HAP-1 (cell line): ENCODE measurements around the gene PANX2.
"Not testable (repeated sequence)": the region's sequence is repeated elsewhere in the genome, so short reads cannot be mapped to it uniquely, and the experiment has no call there.

Experiments
- DNase-seq, 2 experiments: peaks; one replicate each; pipeline ENCODE4 v3.0.0-alpha.2; 2016 to 2020; ENCODE audit warnings: low spot score in 2 of 2
- H3K27me3 ChIP-seq: fragments of 250-450 bp; sonication (Bioruptor Pico); 2 replicates; pipeline ENCODE4 v1.5.1; 2020; ENCODE audit warnings: low read depth, mild to moderate bottlenecking, moderate library complexity
- H3K36me3 ChIP-seq: fragments of 250-450 bp; sonication (Bioruptor Pico); replicated peaks from 2 replicates; pipeline ENCODE4 v1.5.1; 2020; ENCODE audit warnings: mild to moderate bottlenecking
- H3K4me1 ChIP-seq: fragments of 250-450 bp; sonication (Bioruptor Pico); 2 replicates; pipeline ENCODE4 v1.5.1; 2020; ENCODE audit warnings: mild to moderate bottlenecking
- H3K4me3 ChIP-seq: fragments of 250-450 bp; sonication (Bioruptor Pico); 2 replicates; pipeline ENCODE4 v1.5.1; 2020; ENCODE audit warnings: mild to moderate bottlenecking, moderate library complexity
- H3K9me3 ChIP-seq: fragments of 250-450 bp; sonication (Bioruptor Pico); 2 replicates; pipeline ENCODE4 v1.5.1; 2020; ENCODE audit warnings: mild to moderate bottlenecking, moderate library complexity
- in situ Hi-C: fragments of 300-500 bp; cut with MboI; formaldehyde crosslinking; loops from 3 replicates; pipeline ENCODE4 v1.14.3; 2020; ENCODE audit warnings: low sequenced_read_pairs, inconsistent platforms, mixed read lengths

PANX2 gene, protein sequence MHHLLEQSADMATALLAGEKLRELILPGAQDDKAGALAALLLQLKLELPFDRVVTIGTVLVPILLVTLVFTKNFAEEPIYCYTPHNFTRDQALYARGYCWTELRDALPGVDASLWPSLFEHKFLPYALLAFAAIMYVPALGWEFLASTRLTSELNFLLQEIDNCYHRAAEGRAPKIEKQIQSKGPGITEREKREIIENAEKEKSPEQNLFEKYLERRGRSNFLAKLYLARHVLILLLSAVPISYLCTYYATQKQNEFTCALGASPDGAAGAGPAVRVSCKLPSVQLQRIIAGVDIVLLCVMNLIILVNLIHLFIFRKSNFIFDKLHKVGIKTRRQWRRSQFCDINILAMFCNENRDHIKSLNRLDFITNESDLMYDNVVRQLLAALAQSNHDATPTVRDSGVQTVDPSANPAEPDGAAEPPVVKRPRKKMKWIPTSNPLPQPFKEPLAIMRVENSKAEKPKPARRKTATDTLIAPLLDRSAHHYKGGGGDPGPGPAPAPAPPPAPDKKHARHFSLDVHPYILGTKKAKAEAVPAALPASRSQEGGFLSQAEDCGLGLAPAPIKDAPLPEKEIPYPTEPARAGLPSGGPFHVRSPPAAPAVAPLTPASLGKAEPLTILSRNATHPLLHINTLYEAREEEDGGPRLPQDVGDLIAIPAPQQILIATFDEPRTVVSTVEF

DNA sequence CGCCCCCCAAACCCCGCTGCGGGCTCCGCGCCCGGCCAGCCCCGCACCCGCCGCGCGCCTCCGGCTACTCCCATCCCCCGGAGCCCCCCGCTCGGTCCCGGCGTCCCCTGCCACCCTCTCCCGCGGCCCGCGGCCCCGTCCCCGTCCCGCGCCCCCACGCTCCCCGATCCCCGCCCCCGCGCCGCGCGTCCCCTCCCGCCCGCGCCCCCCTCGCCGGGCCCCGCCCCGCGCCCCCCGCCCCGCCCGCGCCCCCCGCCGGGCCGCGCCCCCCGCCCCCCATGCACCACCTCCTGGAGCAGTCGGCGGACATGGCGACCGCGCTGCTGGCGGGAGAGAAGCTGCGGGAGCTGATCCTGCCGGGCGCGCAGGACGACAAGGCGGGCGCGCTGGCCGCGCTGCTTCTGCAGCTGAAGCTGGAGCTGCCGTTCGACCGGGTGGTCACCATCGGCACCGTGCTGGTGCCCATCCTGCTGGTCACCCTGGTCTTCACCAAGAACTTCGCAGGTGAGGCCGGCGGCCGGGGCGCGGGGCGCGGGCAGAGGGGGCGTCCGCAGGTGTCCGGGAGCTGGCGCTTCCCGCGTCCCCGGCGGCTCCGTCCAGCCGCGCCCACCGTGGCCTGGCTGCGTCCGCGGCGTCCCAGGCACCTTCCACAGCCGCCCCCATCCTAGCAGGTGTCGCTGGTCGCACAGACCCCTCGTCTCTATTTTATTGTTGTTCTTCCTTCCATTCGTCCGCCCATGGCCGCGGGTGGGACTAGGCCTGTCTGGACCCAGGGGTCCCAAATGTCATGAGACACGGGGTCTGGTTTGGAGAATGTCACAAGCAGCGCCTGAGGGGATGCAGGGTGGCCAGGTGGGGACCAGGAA, at the start of gene PANX2:
Gene PANX2, plus strand, starts transcription at position 279 of the 866 bp plus-strand sequence. Its CDS starts 0 bp downstream, at position 279.
- H3K4me3 ChIP-seq: peak within 1 kb of the TSS; percentile 31
- H3K9me3 ChIP-seq: no peaks in the 10 kb centered on the region; the same call in 1 of the 2 replicates
- no peaks in the 10 kb centered on the region for H3K36me3 ChIP-seq
- H3K4me1 ChIP-seq: no peaks in the 10 kb centered on the region
- in situ Hi-C loops: no loop called here
- no peaks in the 10 kb centered on the region for H3K27me3 ChIP-seq
- peak in 1 of 2 experiments; percentile 40 for DNase-seq

DNA sequence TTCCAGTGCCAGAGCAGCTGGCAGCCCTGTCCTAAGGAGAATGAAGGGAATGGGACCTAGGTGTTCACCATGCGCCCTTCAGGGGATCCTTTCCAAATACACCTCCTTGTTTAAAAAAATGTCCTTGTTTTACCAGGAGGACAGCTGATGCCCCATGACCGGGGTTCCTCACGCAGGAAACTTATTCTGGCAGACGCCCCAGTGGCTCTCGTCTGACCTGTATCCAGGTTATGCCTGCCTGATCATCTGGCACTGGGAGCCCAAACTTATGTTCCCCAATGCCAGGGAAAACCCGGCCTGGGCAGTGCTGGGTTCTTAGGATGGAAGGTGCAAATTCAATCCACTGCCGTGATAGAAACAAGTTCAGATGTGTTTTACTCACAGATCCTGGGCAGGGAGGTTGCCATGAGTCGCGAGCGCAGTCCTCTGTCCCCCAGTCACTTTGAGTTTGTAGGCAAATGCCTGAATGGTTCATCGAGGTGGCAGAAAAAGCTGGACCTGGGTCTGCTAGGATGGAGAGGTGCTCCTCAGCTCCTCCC, 49.3 kb upstream of the PANX2 start:
- in situ Hi-C loops: no loop called here
- Histone ChIP-seq H3K4me3 (no peak overlapping the region), H3K4me1 (no peaks in the 10 kb centered on the region), H3K9me3 (no peaks in the 10 kb centered on the region), H3K36me3 (no peaks in the 10 kb centered on the region), H3K27me3 (peaks cover 4% of the 10 kb centered on the region; the same call in 1 of the 2 replicates)
- no peak for DNase-seq

DNA sequence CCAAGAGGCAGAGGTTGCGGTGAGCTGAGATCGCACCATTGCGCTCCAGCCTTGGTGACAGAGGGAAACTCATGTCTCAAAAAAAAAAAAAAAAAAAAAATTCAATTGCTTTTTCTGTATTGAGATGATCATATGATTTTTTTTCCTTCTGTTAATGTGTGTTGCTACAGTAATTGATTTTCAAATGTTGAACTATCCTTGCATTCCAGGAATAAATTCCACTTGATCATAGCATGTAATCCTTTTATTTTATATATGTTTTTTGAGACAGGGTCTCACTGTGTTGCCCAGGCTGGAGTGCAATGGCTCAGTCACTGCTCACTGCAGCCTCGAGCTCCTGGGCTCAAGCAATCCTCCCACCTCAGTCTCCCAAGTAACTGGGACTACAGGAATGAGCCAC, 47.4 kb upstream of the PANX2 start:
- Histone ChIP-seq H3K9me3 (no peaks in the 10 kb centered on the region), H3K4me1 (no peaks in the 10 kb centered on the region), H3K4me3 (no peak overlapping the region), H3K27me3 (peaks cover 4% of the 10 kb centered on the region; the same call in 1 of the 2 replicates), H3K36me3 (no peaks in the 10 kb centered on the region)
- DNase-seq: no peak
- in situ Hi-C loops: no loop called here

DNA sequence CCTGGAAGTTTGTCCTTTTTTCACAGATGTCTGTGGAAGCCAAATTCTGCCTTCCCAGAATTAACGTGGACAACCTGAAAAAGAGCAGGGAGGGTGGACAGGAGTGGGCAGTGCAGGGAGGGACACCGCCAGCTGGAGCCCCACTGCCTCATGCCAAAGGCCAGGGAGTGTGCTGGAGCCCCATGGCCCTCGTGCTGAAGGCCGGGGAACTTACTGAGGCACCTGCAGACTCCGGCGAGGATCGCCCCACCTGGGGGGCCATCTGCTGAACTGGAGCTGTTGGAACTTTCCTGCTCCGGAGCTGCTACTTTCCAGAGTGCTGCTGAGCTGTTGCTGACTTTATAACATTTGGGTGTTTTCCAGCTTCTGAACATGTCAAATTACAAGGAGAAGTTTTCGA, 45.5 kb upstream of the PANX2 start:
- Histone ChIP-seq H3K4me1 (no peaks in the 10 kb centered on the region), H3K4me3 (no peak overlapping the region), H3K36me3 (no peaks in the 10 kb centered on the region), H3K27me3 (no peaks in the 10 kb centered on the region), H3K9me3 (no peaks in the 10 kb centered on the region)
- no peak for DNase-seq
- in situ Hi-C loops: no loop called here

DNA sequence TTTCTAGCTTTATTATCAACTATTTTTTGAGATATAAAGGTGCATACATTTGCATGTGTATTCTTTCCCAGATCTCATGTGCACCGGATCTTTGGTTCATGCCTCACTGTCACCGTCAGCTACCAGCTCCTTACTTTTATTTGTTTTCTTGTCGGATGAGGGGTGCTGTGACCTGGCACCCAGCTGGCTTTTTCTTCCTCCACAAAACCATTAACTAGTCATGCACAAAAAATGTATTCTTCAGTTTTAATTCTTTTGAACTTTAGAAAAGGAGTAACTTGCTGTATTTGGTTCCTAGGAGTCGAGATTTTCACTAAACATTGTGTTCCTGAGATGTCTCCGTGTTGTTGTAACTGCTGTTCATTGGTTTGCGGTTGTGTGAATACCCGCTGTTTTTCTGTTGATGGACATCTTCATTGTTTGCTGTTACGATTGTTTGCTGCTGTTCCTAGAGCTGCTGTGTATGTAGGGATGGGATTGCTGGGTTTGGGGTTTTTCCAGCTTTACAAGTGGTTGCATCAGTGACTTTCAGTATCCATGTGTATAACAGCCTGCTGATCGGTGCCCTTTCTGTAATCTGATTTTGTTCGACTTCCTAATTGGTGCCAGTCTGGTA, 41.3 kb upstream of the PANX2 start:
- in situ Hi-C loops: no loop called here
- H3K27me3 ChIP-seq: no peaks in the 10 kb centered on the region

DNA sequence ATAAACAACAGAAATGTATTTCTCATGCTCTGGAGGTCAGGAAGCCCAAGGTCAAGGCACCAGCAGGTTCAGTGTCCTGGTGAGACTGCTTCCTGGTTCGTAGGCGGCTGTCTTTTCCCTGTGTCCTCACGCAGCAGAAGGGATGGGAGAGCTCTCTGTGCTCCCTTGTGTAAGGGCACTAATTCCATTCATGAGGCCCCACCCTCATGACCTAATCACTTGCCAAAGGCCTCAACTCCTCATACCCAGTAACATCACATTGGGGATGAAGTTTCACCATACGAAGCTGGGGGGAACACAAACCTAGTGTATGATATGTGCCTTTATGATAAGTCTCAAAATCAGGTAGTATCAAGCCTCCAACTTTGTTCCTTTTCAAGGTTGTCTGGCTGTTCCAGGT, 38.6 kb upstream of the PANX2 start:
- DNase-seq: no peak
- in situ Hi-C loops: no loop called here

More for the DNA sequence above, 41.3 kb upstream of the PANX2 start:
- no peak overlapping the region for H3K4me3 ChIP-seq
- no peaks in the 10 kb centered on the region for H3K36me3 ChIP-seq
- no peaks in the 10 kb centered on the region for H3K9me3 ChIP-seq
- H3K4me1 ChIP-seq: peaks cover 10% of the 10 kb centered on the region
- DNase-seq: no peak

DNA sequence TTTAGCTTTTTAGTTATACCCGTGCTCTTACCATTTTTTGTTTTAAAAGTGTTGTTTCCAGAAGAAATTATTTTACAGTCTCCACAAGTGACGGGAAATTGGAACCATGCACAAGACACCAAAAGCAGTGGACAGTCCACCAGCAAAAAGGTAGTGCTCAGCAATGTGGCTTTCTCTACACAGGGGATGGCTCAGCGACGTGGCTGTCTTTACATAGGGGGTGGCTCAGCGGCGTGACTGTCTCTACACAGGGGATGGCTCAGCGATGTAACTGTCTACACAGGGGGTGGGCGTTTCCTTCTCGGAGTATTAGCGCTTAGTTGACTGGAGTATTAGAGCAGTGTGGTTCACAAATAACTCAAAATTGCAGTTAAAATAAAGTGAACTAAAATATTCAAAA, 36.0 kb upstream of the PANX2 start:
- in situ Hi-C loops: no loop called here
- Histone ChIP-seq H3K27me3 (no peaks in the 10 kb centered on the region), H3K4me3 (no peak overlapping the region), H3K9me3 (no peaks in the 10 kb centered on the region), H3K36me3 (no peaks in the 10 kb centered on the region), H3K4me1 (peaks cover 23% of the 10 kb centered on the region)
- no peak for DNase-seq

More for the DNA sequence above, 38.6 kb upstream of the PANX2 start:
- H3K4me1 ChIP-seq: peaks cover 20% of the 10 kb centered on the region
- H3K4me3 ChIP-seq: no peak overlapping the region
- H3K9me3 ChIP-seq: no peaks in the 10 kb centered on the region
- no peaks in the 10 kb centered on the region for H3K27me3 ChIP-seq
- H3K36me3 ChIP-seq: no peaks in the 10 kb centered on the region

DNA sequence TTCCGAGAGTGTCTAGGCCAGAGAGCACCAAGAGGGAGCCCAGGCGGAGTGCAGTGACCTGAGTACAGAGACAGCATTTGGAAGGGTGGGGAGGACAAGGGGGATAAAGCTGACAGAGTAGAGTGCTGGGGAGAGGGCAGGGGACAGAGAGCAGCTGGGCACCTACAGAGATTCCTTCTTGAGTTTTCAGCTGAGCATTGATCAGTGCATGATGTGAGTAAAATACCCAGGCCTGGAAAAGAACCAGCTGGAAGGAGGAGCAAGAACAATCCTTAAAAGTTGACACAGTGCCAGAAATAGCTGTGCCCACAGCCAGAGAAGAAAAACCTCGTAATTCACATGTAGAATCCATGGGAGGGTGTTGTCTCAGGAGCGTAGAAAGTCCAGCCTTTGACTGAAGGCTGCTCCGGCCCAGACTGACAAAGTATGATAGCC, 33.9 kb upstream of the PANX2 start:
- peak in 1 of 2 experiments; percentile 44 for DNase-seq
- in situ Hi-C loops: no loop called here
- Histone ChIP-seq H3K27me3 (no peaks in the 10 kb centered on the region), H3K9me3 (no peaks in the 10 kb centered on the region), H3K4me3 (no peak overlapping the region), H3K36me3 (no peaks in the 10 kb centered on the region), H3K4me1 (peaks cover 32% of the 10 kb centered on the region)

DNA sequence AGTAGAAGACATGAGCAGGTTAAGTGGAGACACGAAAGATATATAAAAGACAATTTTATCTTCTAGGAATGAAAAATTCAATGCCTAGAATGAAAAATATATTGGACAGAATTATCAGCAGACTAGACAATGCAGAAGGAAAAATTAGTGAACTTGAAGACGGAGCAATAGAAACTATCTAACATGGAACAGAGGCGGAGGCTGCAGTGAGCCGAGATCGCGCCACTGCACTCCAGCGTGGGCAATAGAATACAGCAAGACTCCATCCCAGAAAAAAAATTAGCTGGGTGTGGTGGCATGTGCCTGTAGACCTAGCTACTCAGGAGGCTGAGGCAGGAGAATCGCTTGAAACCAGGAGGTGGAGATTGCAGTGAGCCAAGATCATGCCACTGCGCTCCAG, 33.3 kb upstream of the PANX2 start:
- H3K27me3 ChIP-seq, H3K4me3 ChIP-seq, H3K9me3 ChIP-seq, H3K36me3 ChIP-seq, in situ Hi-C loops, DNase-seq: not testable (repeated sequence)
- peaks cover 26% of the 10 kb centered on the region for H3K4me1 ChIP-seq

DNA sequence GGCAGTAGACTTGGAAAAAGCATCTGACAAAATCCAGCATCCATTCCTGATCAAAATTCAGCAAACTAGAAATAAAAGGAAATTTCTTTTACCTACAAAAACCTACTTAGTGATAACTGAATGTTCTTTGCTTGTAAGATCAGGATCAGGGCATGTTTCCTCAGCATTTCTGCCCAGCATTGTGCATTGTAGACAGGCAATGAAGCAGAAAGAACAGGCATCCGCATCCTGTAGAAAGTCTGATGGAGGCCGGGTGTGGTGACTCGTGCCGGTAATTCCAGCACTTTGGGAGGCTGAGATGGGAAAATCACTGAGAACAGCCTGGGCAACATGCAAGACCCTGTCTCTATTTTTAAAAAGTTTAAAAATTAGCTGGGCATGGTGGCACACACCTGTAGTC, 32.5 kb upstream of the PANX2 start:
- H3K4me3 ChIP-seq: no peak overlapping the region
- peaks cover 26% of the 10 kb centered on the region for H3K4me1 ChIP-seq
- no peaks in the 10 kb centered on the region for H3K36me3 ChIP-seq
- no peak for DNase-seq
- in situ Hi-C loops: no loop called here
- H3K27me3 ChIP-seq: no peaks in the 10 kb centered on the region
- H3K9me3 ChIP-seq: no peaks in the 10 kb centered on the region

DNA sequence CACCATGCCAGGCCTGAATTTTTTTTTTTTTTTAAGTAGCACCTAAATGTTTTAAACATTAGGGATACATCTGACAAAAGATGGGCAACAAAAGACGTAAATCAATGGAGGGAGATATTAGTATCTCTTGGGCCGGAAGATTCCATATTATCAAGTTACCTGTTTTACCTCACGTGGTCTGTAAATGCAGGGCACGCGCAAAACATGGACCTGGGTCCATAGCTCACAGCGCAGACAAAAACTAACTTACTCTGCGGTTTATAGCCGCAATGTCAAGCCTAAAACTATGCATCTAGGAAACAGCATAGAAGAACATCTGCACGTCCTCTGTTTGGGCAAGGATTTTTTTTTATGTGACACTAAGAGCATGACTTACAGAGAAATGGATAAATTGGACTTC, 31.5 kb upstream of the PANX2 start:
- H3K36me3 ChIP-seq: no peaks in the 10 kb centered on the region
- no peak overlapping the region for H3K4me3 ChIP-seq
- no peaks in the 10 kb centered on the region for H3K27me3 ChIP-seq
- no peaks in the 10 kb centered on the region for H3K9me3 ChIP-seq
- peaks cover 26% of the 10 kb centered on the region for H3K4me1 ChIP-seq
- no peak for DNase-seq
- in situ Hi-C loops: no loop called here

DNA sequence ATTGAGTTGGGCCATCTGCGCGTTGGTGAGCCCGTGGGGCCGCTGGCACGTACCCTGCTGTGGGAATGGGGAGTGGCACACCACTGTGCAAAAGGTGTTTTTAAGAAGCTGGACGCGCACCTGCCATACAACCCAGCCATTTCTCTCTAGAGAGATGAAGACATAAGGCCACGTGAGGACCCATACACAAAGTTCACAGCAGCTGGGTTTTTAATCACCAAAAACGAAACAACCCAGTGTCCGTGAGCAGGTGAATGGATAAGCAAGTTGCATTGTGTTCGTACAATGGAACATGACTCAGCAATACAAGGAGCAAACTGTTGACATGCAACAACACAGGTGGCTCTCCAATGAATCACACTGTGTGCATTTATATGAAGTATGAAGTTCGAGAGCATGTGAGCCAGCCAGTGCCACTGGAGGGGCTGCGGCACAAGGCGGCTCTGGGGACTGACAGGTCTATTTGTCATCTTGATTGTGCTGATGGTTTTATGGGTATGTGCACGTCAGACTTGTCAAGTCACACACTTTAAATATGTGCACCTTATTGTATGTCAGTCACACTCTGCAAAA, 30.6 kb upstream of the PANX2 start:
- no peaks in the 10 kb centered on the region for H3K9me3 ChIP-seq
- in situ Hi-C loops: no loop called here
- DNase-seq: peak; percentile 80 to 94
- H3K4me1 ChIP-seq: peaks cover 26% of the 10 kb centered on the region
- H3K36me3 ChIP-seq: no peaks in the 10 kb centered on the region
- H3K27me3 ChIP-seq: no peaks in the 10 kb centered on the region
- H3K4me3 ChIP-seq: no peak overlapping the region

DNA sequence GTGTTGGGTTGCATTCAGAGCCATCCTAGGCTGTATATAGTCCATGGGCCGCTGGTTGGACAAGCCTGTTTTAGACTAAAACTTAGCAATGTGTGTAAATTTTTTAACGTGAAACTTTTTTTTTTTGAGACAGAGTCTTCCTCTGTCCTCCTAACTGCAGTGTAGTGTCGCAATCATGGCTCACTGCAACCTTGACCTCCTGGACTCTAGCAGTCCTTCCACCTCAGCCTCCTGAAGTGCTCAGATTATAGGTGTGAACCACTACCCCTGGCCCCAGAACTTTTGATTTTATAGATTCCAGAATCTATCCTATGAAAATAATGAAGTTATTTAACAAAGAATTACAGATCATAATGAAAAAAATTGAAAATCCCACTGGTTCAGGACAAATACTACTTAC, 29.9 kb upstream of the PANX2 start:
- no peaks in the 10 kb centered on the region for H3K36me3 ChIP-seq
- DNase-seq: no peak
- H3K9me3 ChIP-seq: no peaks in the 10 kb centered on the region
- H3K4me3 ChIP-seq: no peak overlapping the region
- peaks cover 26% of the 10 kb centered on the region for H3K4me1 ChIP-seq
- in situ Hi-C loops: no loop called here
- no peaks in the 10 kb centered on the region for H3K27me3 ChIP-seq
